ENCODE measurements around the gene CPEB4. TPM values are rescaled to one million over a fixed set of nuclear protein-coding genes. Genes with fewer than 3 reads are reported as not detected.

Gene CPEB4
- total RNA-seq, 4 donors from 2014 or later = 43.3 to 60.6 (median 52.4) TPM

- Histone ChIP-seq H3K4me1 (peaks cover 0 to 21% (median 0%) of the 10 kb centered on the region in 3 donors), H3K27me3 (no peaks in the 10 kb centered on the region), H3K4me3 (no peak overlapping the region), H3K27ac (no peak overlapping the region), H3K9me3 (no peaks in the 10 kb centered on the region), H3K36me3 (peaks cover 0 to 13% of the 10 kb centered on the region in 2 donors)
- ATAC-seq = no peak
- 0 to 71% methylated on average over 1 to 2 of the region's 2 CpGs for WGBS, 2 donors (ENCODE audit: low coverage in 1 of 2)
- TF ChIP-seq POLR2AphosphoS5 (IDR thresholded peaks at IDR 0.05) (no peak), POLR2A (IDR thresholded peaks at IDR 0.05) (no peak), CTCF (IDR thresholded peaks at IDR 0.05) (no peak), EP300 (IDR thresholded peaks at IDR 0.05) (no peak)
Measured at GRCh38 chr5:173960986-173961385, 72.8 kb downstream of the CPEB4 start.

GRCh38 chr5:173961418-173961817, 73.3 kb downstream of the CPEB4 start:
- H3K27ac ChIP-seq = no peak overlapping the region
- WGBS, 2 donors (ENCODE audit: low coverage in 1 of 2) = 23 to 67% methylated on average over 1 of the region's 1 CpG
- TF ChIP-seq POLR2AphosphoS5 (IDR thresholded peaks at IDR 0.05) (no peak), EP300 (IDR thresholded peaks at IDR 0.05) (no peak), POLR2A (IDR thresholded peaks at IDR 0.05) (no peak), CTCF (IDR thresholded peaks at IDR 0.05) (no peak)
- peaks cover 0 to 11% of the 10 kb centered on the region in 2 donors for H3K36me3 ChIP-seq
- H3K27me3 ChIP-seq = no peaks in the 10 kb centered on the region
- no peak overlapping the region for H3K4me3 ChIP-seq
- peaks cover 0 to 19% (median 0%) of the 10 kb centered on the region in 3 donors for H3K4me1 ChIP-seq
- ATAC-seq = no peak
- H3K9me3 ChIP-seq = no peaks in the 10 kb centered on the region

GRCh38 chr5:173962436-173962972, 74.4 kb downstream of the CPEB4 start:
- Histone ChIP-seq H3K36me3 (peaks cover 0 to 9% of the 10 kb centered on the region in 2 donors), H3K27ac (peak overlapping the region in 3 of 4 donors; percentile 1 to 61 (median 55)), H3K9me3 (no peaks in the 10 kb centered on the region), H3K4me3 (no peak overlapping the region), H3K4me1 (peaks cover 0 to 16% (median 0%) of the 10 kb centered on the region in 3 donors), H3K27me3 (no peaks in the 10 kb centered on the region)
- 84 to 93% methylated on average over 3 of the region's 3 CpGs for WGBS, 2 donors (ENCODE audit: low coverage in 1 of 2)
- no peak for ATAC-seq
- TF ChIP-seq POLR2A (IDR thresholded peaks at IDR 0.05) = no peak
- TF ChIP-seq EP300 (IDR thresholded peaks at IDR 0.05) = no peak
- no peak for TF ChIP-seq POLR2AphosphoS5 (IDR thresholded peaks at IDR 0.05)
- no peak for TF ChIP-seq CTCF (IDR thresholded peaks at IDR 0.05)

- WGBS, 2 donors (ENCODE audit: low coverage in 1 of 2) = 30 to 44% methylated on average over 9 to 10 of the region's 10 CpGs
- no peak for TF ChIP-seq EP300 (IDR thresholded peaks at IDR 0.05)
- no peak for TF ChIP-seq POLR2AphosphoS5 (IDR thresholded peaks at IDR 0.05)
- TF ChIP-seq POLR2A (IDR thresholded peaks at IDR 0.05) = no peak
- no peak for TF ChIP-seq CTCF (IDR thresholded peaks at IDR 0.05)
- Histone ChIP-seq H3K27ac (peak overlapping the region in 3 of 4 donors; percentile 15 to 61 (median 55)), H3K4me1 (peaks cover 0 to 14% (median 0%) of the 10 kb centered on the region in 3 donors), H3K4me3 (peak overlapping the region in 1 of 2 donors; percentile 38), H3K36me3 (peaks cover 0 to 1% of the 10 kb centered on the region in 2 donors), H3K27me3 (no peaks in the 10 kb centered on the region), H3K9me3 (no peaks in the 10 kb centered on the region)
- no peak for ATAC-seq
Measured at GRCh38 chr5:173963182-173963838, 75.2 kb downstream of the CPEB4 start.

Measured in gastroesophageal sphincter (tissue), 4 donors.